ENCODE results near the gene RBAK. TPM values are rescaled to one million over a fixed set of nuclear protein-coding genes. Genes with fewer than 3 reads are reported as not detected.
"Not testable (repeated sequence)": the region's sequence is repeated elsewhere in the genome, so short reads cannot be mapped to it uniquely, and the experiment has no call there.

Gene RBAK
- 16.4 TPM for total RNA-seq

GRCh38 chr7:5045558-5046396 lies at the start of gene RBAK:
TSS of gene RBAK (plus strand) at chr7:5045860. CDS start at chr7:5048077, 2,217 bp downstream.
- peak; percentile 94 for DNase-seq (ENCODE audit: low spot score)

- DNase-seq (ENCODE audit: low spot score), result no peak
Measured at GRCh38 chr7:4996696-4997222, 48.9 kb upstream of the RBAK start.

- DNase-seq (ENCODE audit: low spot score), result no peak
Measured at GRCh38 chr7:4998244-4998643, 47.4 kb upstream of the RBAK start.

GRCh38 chr7:4998910-4999309 lies 46.8 kb upstream of the RBAK start:
- DNase-seq (ENCODE audit: low spot score), result no peak

- DNase-seq (ENCODE audit: low spot score), result no peak
Measured at GRCh38 chr7:4999369-4999950, 46.2 kb upstream of the RBAK start.

- DNase-seq (ENCODE audit: low spot score), result no peak
Measured at GRCh38 chr7:5001003-5001402, 44.7 kb upstream of the RBAK start.

GRCh38 chr7:5001911-5002310 lies 43.7 kb upstream of the RBAK start:
- no peak for DNase-seq (ENCODE audit: low spot score)

- DNase-seq (ENCODE audit: low spot score), result no peak
Measured at GRCh38 chr7:5005066-5005465, 40.6 kb upstream of the RBAK start.

GRCh38 chr7:5012985-5013384 lies 32.7 kb upstream of the RBAK start:
- DNase-seq (ENCODE audit: low spot score), result no peak

- DNase-seq (ENCODE audit: low spot score), result not testable (repeated sequence)
Measured at GRCh38 chr7:5015936-5016335, 29.7 kb upstream of the RBAK start.

GRCh38 chr7:5017626-5018025 lies 28.0 kb upstream of the RBAK start:
- not testable (repeated sequence) for DNase-seq (ENCODE audit: low spot score)

GRCh38 chr7:5020098-5020497 lies 25.6 kb upstream of the RBAK start:
- no peak for DNase-seq (ENCODE audit: low spot score)

GRCh38 chr7:5020976-5021550 lies 24.6 kb upstream of the RBAK start:
- not testable (repeated sequence) for DNase-seq (ENCODE audit: low spot score)

- not testable (repeated sequence) for DNase-seq (ENCODE audit: low spot score)
Measured at GRCh38 chr7:5023626-5024025, 22.0 kb upstream of the RBAK start.

- DNase-seq (ENCODE audit: low spot score), result not testable (repeated sequence)
Measured at GRCh38 chr7:5027796-5028410, 17.8 kb upstream of the RBAK start.

- DNase-seq (ENCODE audit: low spot score), result not testable (repeated sequence)
Measured at GRCh38 chr7:5033186-5033585, 12.5 kb upstream of the RBAK start.

GRCh38 chr7:5035276-5035675 lies 10.4 kb upstream of the RBAK start:
- DNase-seq (ENCODE audit: low spot score), result no peak

- no peak for DNase-seq (ENCODE audit: low spot score)
Measured at GRCh38 chr7:5036446-5036845, 9.2 kb upstream of the RBAK start.

- no peak for DNase-seq (ENCODE audit: low spot score)
Measured at GRCh38 chr7:5041047-5041446, 4.6 kb upstream of the RBAK start.

GRCh38 chr7:5043661-5044060 lies 2.0 kb upstream of the RBAK start:
- DNase-seq (ENCODE audit: low spot score), result no peak

GRCh38 chr7:5046397-5046732 lies 705 bp downstream of the RBAK start:
- DNase-seq (ENCODE audit: low spot score), result not testable (repeated sequence)

GRCh38 chr7:5047127-5047526 lies 1.5 kb downstream of the RBAK start:
- DNase-seq (ENCODE audit: low spot score), result not testable (repeated sequence)

All from ureter (tissue), 1 donor.